Umbilical cord (tissue), 2 donors: ENCODE results near the gene KCTD19. TPM values are rescaled to one million over a fixed set of nuclear protein-coding genes. Genes with fewer than 3 reads are reported as not detected.
"Not testable (repeated sequence)": the region's sequence is repeated elsewhere in the genome, so short reads cannot be mapped to it uniquely, and the experiment has no call there.

Experiments used
- DNase-seq: peaks from one replicate; pipeline ENCODE4 v3.0.0-alpha.2; 2015; ENCODE audit warnings: low spot score
- total RNA-seq: library from RNA; depleted of rRNA; stranded (reverse); fragments of >200 nt; gene quantifications from one replicate; pipeline ENCODE4 v1.2.3, GENCODE V29; 2014; ENCODE audit warnings: low replicate concordance; ENCODE audit not compliant: insufficient read depth

Gene KCTD19
- total RNA-seq = 3.4 TPM

- DNase-seq = peak; percentile 44
Measured at GRCh38 chr16:67326472-67327309, at the start of gene KCTD19, which contains the start of gene LRRC36. Gene KCTD19, minus strand, starts transcription at chr16:67326741. Its CDS starts 34 bp downstream, at chr16:67326707. Gene LRRC36, plus strand, starts transcription at chr16:67326815. Its CDS starts 48 bp downstream, at chr16:67326863.

- DNase-seq = not testable (repeated sequence)
Measured at GRCh38 chr16:67376012-67376411, 49.5 kb upstream of the KCTD19 start.

DNA sequence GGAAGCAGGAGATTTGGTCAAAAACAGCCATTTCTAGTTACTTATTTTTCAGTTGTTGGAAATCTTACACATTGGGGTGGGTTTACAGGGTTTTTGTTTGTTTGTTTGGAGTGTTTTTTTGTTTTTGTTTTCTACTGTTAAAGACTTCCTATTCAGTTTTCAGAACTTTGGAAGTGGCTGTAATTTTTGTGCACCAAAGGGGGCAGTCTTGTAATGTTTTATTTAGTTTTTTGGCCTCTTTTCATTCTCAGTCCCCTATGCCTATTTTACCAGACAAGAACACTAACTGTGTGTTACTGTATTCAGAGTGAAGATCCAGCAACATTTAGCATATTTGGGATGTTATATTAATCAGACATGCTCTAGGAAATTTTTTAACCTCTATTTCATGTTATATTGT is 46.1 kb upstream of the KCTD19 start:
- DNase-seq = peak; percentile 46

GRCh38 chr16:67370661-67371060 is 44.1 kb upstream of the KCTD19 start:
- no peak for DNase-seq

DNA sequence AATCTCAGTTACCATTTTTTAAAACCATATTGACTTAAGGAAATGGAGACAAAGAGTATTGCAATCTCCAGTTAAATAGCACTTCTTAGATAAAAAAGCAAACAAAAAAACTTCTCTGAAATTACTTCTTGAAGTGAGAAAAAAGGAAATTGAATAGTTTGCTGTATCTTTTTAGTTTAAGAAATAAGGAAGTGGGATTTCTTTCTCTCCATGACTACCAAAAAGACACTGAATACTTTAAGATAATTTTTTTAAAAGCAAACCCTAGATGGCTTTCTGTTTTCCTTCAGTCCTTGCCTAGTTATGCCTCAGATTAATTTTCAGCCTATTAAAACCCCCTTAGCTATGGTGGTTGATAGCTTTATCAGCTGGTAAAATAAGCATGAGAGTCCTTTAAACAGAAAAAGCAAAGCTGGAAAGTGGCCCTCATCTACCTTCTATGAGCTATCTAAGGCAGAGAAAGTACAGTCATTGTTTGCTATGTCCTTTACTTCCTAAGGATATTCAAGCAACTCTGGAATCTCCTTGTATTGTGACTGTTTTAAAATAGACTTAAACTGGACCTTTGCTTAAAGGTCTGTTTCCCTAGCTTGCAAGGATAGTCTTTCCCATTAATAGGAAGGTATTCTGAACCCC is 38.2 kb upstream of the KCTD19 start:
- peak; percentile 8 for DNase-seq

GRCh38 chr16:67361038-67361437 is 34.5 kb upstream of the KCTD19 start:
- DNase-seq = no peak

DNA sequence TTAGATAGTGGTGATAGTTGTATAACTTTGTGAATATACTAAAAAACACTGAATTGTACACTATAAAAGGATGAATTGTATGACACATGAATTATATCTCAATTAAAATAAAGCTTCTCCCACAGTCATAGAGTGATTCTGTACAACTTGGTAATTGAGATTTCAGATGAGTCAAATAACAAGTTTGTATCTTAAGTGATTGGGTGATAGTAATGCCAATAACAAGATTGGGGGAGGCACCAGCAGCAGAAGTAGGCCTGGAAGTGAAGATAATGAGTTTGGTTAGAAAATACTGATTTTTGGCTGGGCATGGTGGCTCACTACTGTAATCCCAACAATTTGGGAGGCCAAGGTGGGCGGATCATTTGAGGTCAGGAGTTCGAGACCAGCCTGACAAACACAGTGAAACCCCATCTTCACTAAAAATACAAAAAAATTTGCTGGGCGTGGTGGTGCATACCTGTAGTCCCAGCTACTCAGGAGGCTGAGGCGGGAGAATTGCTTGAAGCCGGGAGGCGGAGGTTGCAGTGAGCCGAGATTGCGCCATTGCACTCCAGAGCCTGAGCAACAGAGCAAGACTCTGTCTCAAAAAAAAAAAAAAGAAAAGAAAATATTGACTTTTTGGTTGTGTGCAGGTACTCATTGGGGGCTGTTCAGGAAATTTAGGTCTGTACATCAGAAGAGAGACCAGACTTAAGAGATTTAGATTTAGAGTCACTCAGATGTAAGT is 33.2 kb upstream of the KCTD19 start:
- DNase-seq = not testable (repeated sequence)

- no peak for DNase-seq
Measured at GRCh38 chr16:67357561-67357960, 31.0 kb upstream of the KCTD19 start.

GRCh38 chr16:67356396-67356795 is 29.9 kb upstream of the KCTD19 start:
- DNase-seq = no peak

GRCh38 chr16:67352463-67352862 is 25.9 kb upstream of the KCTD19 start:
- DNase-seq = not testable (repeated sequence)

DNA sequence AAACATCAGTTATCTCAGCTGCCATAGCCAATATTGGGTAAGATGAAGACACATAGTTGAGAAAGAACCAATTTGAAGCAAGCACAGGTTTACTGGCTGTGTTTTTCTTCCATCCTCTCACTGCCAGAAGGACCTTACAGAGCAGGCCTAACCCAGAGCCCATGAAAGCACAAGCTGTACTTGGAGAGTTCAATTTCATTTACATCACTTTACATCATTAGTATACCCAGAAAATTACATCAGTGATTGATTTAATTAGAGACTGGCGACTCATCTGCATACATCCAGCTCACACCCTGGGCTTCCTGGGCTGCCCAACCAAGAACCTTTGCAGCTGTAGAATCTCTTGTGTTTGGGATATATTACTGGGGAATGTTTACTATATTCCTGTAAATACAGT is 23.8 kb upstream of the KCTD19 start:
- DNase-seq = no peak

GRCh38 chr16:67349172-67349571 is 22.6 kb upstream of the KCTD19 start:
- no peak for DNase-seq

- no peak for DNase-seq
Measured at GRCh38 chr16:67346341-67346740, 19.8 kb upstream of the KCTD19 start.

GRCh38 chr16:67345401-67345800 is 18.9 kb upstream of the KCTD19 start:
- no peak for DNase-seq

- no peak for DNase-seq
Measured at GRCh38 chr16:67342616-67343015, 16.1 kb upstream of the KCTD19 start.

- DNase-seq = no peak
Measured at GRCh38 chr16:67341250-67341649, 14.7 kb upstream of the KCTD19 start.

GRCh38 chr16:67339453-67339852 is 12.9 kb upstream of the KCTD19 start:
- DNase-seq = no peak

DNA sequence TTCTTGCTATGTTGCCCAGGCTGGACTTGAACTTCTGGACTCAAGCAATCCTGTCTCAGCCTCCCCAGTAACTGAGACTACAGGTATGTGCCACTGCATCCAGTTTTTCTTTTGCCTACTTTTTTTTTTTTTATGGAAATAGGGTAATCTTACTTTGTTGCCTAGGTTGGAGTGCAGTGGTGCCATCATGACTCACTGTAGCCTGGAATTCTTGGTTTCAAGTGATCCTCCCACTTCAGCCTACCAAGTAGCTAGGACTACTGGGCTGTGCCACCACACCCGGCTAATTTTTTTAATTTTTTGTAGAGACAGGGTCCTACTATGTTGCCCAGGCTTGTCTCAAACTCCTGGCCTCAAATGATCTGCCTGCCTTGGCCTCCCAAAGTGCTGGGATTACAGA is 10.1 kb upstream of the KCTD19 start:
- DNase-seq = no peak

DNA sequence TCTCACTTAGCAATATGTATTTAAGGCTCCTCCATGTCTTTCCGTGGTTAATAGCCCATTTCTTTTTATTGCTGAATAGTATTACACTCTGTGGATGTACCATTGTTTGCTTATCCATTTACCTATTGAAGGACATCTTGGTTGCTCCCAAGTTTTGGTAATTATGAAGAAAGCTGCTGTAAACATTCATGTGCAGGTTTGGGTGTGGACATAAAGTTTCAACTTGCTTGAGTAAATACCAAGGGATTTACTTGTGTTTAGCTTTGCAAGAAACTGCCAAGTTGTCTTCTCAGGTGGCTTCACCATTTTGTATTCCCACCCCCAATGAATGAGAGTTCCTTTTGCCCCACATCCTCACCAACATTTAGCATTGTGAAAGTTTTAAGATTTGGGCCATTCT is 9.6 kb upstream of the KCTD19 start:
- DNase-seq = no peak

DNA sequence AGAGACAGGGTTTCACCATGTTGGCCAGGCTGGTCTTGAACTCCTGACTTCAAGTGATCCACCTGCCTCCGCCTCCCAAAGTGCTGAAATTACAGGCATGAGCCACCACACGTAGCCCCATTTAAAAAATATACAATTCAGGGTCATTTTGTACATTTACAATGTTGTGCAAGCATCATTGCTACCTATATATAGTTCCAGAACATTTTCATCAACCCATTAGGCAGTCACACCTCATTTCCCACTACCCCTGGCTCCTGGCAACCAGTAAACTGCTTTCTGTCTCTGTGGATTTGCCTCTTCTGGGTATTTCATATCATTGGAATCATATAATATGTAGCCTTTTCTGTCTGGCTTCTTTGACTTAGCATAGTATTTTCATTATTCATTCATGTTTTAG is 6.8 kb upstream of the KCTD19 start:
- no peak for DNase-seq

DNA sequence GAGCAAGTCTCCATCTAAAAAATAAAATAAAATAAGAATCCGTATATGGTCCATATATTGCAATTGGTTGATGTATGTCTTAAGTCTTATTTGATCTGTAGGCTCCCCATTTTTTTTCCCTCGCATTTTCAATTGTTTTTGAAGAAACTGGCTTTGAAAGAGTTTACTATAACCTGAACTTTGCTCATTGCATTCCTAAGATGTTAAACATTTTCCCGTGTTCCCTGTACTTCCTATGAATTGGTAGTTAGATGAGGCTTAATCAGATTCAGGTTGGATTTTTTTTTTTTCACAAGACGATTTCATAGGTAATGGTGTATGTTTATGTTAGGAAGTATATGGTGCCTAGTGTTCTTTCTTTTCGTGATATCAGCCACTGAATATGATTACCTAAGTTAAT is 3.4 kb upstream of the KCTD19 start:
- no peak for DNase-seq

DNA sequence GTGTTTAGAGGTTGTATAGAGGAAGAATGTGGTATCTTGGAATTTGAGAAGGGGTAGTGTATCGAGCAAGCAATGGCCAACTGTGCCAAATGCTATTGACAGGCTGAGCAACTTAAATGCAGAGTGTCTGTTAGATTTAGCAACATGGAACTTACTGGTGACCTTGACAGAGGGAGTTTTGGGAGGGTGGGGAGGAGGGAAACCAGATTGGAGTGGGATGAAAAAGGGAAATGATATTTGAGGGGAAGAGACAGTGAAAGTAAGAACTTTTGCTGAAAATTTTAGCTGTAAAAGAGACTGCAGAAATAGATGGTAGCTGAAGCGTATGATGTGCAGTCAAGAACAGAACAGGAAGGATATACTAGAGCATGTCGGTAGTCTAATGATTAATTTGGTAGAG is 1.2 kb upstream of the KCTD19 start:
- no peak for DNase-seq
